ENCODE measurements around the gene SACM1L.

Gene SACM1L

DNA sequence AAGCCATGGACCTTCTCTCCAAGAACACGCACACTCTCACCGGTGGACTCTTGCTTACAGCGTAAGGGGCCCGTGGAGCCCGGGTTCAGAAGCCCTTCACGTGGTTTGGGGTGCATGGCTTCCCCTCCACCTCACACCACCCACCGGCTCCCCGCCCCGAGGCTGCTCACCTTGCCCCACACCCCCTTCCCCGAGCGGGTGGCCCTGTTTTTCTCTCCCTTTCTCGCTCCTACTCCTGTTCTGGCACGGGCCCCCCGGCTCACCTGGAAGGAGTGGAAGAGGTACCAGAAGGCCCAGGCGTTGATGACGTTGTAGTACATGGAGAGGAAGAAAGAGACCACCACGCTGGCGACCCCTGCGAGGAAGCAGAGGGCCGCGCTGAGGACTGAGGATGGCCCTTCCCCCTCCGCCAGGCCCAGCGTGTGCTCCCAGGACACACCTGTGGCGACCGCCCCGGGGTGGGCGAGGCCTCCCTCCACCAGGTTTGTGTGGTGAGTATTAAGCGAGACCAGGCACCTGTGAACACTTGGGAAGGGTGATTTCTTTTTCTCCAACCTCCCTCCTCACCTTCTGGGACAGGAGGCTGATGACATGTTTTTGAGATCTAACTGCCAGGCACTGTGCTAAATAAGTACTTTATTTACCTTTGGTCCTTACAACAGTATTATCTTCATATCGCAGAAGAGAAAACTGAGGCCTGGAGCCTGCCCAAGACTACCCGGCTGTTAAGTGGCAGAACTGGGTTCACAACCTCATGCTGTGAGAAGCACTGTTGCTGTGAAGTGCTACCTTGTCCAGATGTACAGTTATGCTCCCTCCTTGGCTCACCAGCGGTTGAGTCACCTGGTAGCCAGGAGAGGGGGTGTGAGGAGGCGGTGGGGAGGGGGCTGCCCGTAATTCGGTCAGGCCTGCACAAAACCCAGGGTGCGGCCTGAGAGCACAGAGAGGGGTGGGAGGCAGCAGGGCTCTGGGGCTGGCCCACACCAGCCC lies 90.8 kb downstream of the SACM1L start:
- no peak for TF ChIP-seq FOXM1 (IDR thresholded peaks at IDR 0.05; ENCODE audit: borderline replicate concordance)
- TF ChIP-seq, protein P1, sequence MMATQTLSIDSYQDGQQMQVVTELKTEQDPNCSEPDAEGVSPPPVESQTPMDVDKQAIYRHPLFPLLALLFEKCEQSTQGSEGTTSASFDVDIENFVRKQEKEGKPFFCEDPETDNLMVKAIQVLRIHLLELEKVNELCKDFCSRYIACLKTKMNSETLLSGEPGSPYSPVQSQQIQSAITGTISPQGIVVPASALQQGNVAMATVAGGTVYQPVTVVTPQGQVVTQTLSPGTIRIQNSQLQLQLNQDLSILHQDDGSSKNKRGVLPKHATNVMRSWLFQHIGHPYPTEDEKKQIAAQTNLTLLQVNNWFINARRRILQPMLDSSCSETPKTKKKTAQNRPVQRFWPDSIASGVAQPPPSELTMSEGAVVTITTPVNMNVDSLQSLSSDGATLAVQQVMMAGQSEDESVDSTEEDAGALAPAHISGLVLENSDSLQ (IDR thresholded peaks at IDR 0.05) = no peak
- TF ChIP-seq TARDBP (IDR thresholded peaks at IDR 0.05) = no peak
- no peak for TF ChIP-seq NFRKB (IDR thresholded peaks at IDR 0.05)
- TF ChIP-seq ELF4 (IDR thresholded peaks at IDR 0.05) = no peak
- TF ChIP-seq L3MBTL2 (conservative IDR thresholded peaks at IDR 0.05) = no peak
- no peak for TF ChIP-seq SUZ12 (IDR thresholded peaks at IDR 0.05)
- ChIA-PET CTCF (interaction anchor here (1.2 kb wide), 1 partner anchor 19 kb away, joined by 3 read pairs; no protein-coding TSS in a partner anchor), POLR2A (no interaction called here)
- no peak for DNase-seq (ENCODE audit: extremely low spot score)

DNA sequence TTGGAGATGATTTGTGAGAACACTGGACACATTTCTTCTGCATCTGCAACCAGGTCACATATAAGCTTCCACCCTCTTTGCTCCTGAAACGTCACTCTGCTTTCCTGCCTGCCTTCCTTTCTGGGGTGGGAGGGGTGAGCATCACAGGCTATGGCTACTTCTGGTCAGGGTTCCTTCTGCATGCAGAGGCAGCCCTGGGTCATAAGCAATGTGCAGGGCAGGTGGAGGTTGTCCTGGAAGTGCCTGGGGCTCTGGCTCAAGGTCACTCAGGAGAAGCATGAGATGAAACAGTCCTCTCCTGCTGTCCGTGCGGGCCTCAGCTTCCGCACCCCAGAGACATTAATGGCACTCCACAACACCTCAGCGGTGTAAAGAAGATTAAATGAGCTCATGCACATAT lies 92.1 kb downstream of the SACM1L start:
- POLR2A ChIA-PET = no interaction called here
- DNase-seq (ENCODE audit: extremely low spot score) = no peak
- CTCF ChIA-PET = interaction anchor here (1.2 kb wide), 1 partner anchor 20 kb away, joined by 3 read pairs; no protein-coding TSS in a partner anchor
- TF ChIP-seq LEF1 (IDR thresholded peaks at IDR 0.05; ENCODE audit: borderline replicate concordance) (no peak), ZNF384 (IDR thresholded peaks at IDR 0.05) (no peak), NFRKB (IDR thresholded peaks at IDR 0.05) (no peak), CTBP1 (IDR thresholded peaks at IDR 0.05; ENCODE audit: borderline replicate concordance) (no peak), SUZ12 (IDR thresholded peaks at IDR 0.05) (no peak), FOXA1 (IDR thresholded peaks at IDR 0.05) (no peak), FOXK2 (IDR thresholded peaks at IDR 0.05) (no peak), HDGF (IDR thresholded peaks at IDR 0.05; ENCODE audit: borderline replicate concordance) (no peak), FOXM1 (IDR thresholded peaks at IDR 0.05; ENCODE audit: borderline replicate concordance) (no peak), TARDBP (IDR thresholded peaks at IDR 0.05) (no peak), BHLHE40 (IDR thresholded peaks at IDR 0.05; ENCODE audit: borderline replicate concordance) (no peak), L3MBTL2 (conservative IDR thresholded peaks at IDR 0.05) (no peak), ELF4 (IDR thresholded peaks at IDR 0.05) (no peak), ARNT (IDR thresholded peaks at IDR 0.05) (no peak), SP1 (IDR thresholded peaks at IDR 0.05) (no peak)
- TF ChIP-seq, protein P1 (IDR thresholded peaks at IDR 0.05) = no peak

DNA sequence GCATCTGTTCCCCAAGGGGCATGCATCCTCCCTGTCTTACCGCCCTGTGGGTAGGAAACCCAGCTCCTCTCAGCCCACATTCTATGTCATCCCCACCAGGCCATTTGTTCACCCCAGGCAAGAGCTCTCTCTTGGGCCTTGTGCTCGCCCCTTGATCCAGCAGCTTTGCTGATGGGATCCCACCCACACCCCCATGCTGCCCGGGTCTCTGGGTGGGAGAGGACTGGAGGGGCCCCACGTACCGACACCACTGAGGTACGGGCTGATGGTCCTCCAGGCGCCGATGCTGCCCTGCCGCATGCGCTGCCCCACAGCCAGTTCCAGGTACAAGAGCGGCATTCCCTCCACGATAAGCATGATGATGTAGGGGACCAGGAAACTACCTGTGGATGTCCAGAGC lies 92.6 kb downstream of the SACM1L start:
- TF ChIP-seq SP1 (IDR thresholded peaks at IDR 0.05) (no peak), NFRKB (IDR thresholded peaks at IDR 0.05) (no peak), ELF4 (IDR thresholded peaks at IDR 0.05) (no peak), LEF1 (IDR thresholded peaks at IDR 0.05; ENCODE audit: borderline replicate concordance) (no peak), SUZ12 (IDR thresholded peaks at IDR 0.05) (no peak), FOXA1 (IDR thresholded peaks at IDR 0.05) (no peak), ARNT (IDR thresholded peaks at IDR 0.05) (no peak), ZNF384 (IDR thresholded peaks at IDR 0.05) (no peak)
- DNase-seq (ENCODE audit: extremely low spot score) = no peak
- CTCF ChIA-PET = interaction anchor here (0.6 kb wide), 1 partner anchor 189 kb away, joined by 3 read pairs; no protein-coding TSS in a partner anchor
- POLR2A ChIA-PET = no interaction called here

DNA sequence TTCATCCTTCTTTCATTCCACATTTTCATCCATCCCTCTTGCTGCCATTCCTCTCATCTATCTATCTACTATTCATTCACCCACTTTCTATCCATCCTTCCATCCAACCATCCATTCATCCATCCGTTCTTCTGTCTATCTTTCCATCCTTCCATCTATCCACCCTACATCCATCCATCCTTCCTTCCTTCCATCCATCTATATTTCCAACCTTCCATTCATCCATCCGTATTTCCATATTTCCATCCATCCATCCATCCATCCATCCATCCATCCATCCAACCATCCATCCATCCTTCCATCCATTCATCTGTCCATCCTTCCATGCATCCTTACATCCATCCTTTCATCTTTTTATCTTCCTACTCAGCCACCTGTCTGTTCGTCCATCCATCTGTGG lies 93.2 kb downstream of the SACM1L start:
- POLR2A ChIA-PET = no interaction called here
- CTCF ChIA-PET = interaction anchor here (0.6 kb wide), 1 partner anchor 188 kb away, joined by 3 read pairs; no protein-coding TSS in a partner anchor
- no peak for DNase-seq (ENCODE audit: extremely low spot score)

DNA sequence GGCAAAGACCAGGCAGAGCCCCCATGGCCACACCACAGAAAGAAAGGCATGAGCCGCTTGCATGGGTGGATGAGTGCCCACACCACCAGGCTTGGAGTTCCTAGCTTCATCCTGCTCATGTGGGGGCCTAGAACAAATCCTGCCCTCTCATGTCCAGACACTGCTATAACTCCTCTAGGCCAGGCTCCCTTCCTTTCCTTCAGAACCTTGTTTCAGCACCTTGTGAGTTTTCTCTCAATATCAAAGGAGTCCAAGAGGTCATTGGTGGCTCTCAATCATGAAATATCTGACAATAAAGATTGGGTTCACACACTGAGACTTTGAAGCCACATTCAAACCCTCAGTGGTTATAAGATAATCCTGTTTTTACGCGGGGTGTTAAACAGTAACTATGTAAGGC lies 94.5 kb downstream of the SACM1L start:
- no peak for TF ChIP-seq HDGF (IDR thresholded peaks at IDR 0.05; ENCODE audit: borderline replicate concordance)
- no peak for TF ChIP-seq ZNF384 (IDR thresholded peaks at IDR 0.05)
- TF ChIP-seq FOXM1 (IDR thresholded peaks at IDR 0.05; ENCODE audit: borderline replicate concordance) = no peak
- TF ChIP-seq FOXA1 (IDR thresholded peaks at IDR 0.05) = no peak
- no peak for TF ChIP-seq BHLHE40 (IDR thresholded peaks at IDR 0.05; ENCODE audit: borderline replicate concordance)
- TF ChIP-seq SUZ12 (IDR thresholded peaks at IDR 0.05) = no peak
- TF ChIP-seq SP1 (IDR thresholded peaks at IDR 0.05) = no peak
- no peak for TF ChIP-seq LEF1 (IDR thresholded peaks at IDR 0.05; ENCODE audit: borderline replicate concordance)
- no peak for TF ChIP-seq ARNT (IDR thresholded peaks at IDR 0.05)
- TF ChIP-seq L3MBTL2 (conservative IDR thresholded peaks at IDR 0.05) = no peak
- no peak for TF ChIP-seq NFRKB (IDR thresholded peaks at IDR 0.05)
- ChIA-PET CTCF (no interaction called here), POLR2A (no interaction called here)
- DNase-seq (ENCODE audit: extremely low spot score) = no peak

More for the DNA sequence above, 93.2 kb downstream of the SACM1L start:
- TF ChIP-seq NFRKB (IDR thresholded peaks at IDR 0.05) (no peak), FOXM1 (IDR thresholded peaks at IDR 0.05; ENCODE audit: borderline replicate concordance) (no peak), ELF4 (IDR thresholded peaks at IDR 0.05) (no peak), SP1 (IDR thresholded peaks at IDR 0.05) (no peak), CTBP1 (IDR thresholded peaks at IDR 0.05; ENCODE audit: borderline replicate concordance) (no peak), FOXK2 (IDR thresholded peaks at IDR 0.05) (no peak), L3MBTL2 (conservative IDR thresholded peaks at IDR 0.05) (no peak), TARDBP (IDR thresholded peaks at IDR 0.05) (no peak), HDGF (IDR thresholded peaks at IDR 0.05; ENCODE audit: borderline replicate concordance) (no peak), SUZ12 (IDR thresholded peaks at IDR 0.05) (no peak), ZNF384 (IDR thresholded peaks at IDR 0.05) (no peak), ARNT (IDR thresholded peaks at IDR 0.05) (no peak), FOXA1 (IDR thresholded peaks at IDR 0.05) (no peak), LEF1 (IDR thresholded peaks at IDR 0.05; ENCODE audit: borderline replicate concordance) (no peak), BHLHE40 (IDR thresholded peaks at IDR 0.05; ENCODE audit: borderline replicate concordance) (no peak)
- TF ChIP-seq, protein P1 (IDR thresholded peaks at IDR 0.05) = no peak
